ENCODE results near the gene IDI1. TPM values are rescaled to one million over a fixed set of nuclear protein-coding genes. Genes with fewer than 3 reads are reported as not detected.
"Not testable (repeated sequence)": the region's sequence is repeated elsewhere in the genome, so short reads cannot be mapped to it uniquely, and the experiment has no call there.

IDI1 gene
- total and polyA plus RNA-seq, 2 donors (not counting 1 experiment from before 2014, with no cell fraction given), result 59.8 to 167 TPM

GRCh38 chr10:1040133-1040532 is 8.8 kb downstream of the IDI1 start:
- no peak overlapping the region for H3K9ac ChIP-seq (ENCODE audit: low read length)
- peaks cover 3 to 46% of the 10 kb centered on the region in 2 experiments for H3K36me3 ChIP-seq (replicated peaks in 1 of 2; ENCODE audit: control extremely low read depth in 1 of 2, control insufficient read depth in 1 of 2, extremely low read depth in 1 of 2, insufficient read depth in 2 of 2, low read length in 1 of 2)
- H3K9me3 ChIP-seq (ENCODE audit: control extremely low read depth in 1 of 3, control insufficient read depth in 2 of 3, insufficient read depth in 1 of 3, low read length in 2 of 3), result no peaks in the 10 kb centered on the region
- no peaks in the 10 kb centered on the region for H3K27me3 ChIP-seq (replicated peaks in 1 of 4; ENCODE audit: control extremely low read depth in 1 of 4, control insufficient read depth in 3 of 4, insufficient read depth in 4 of 4, low read length in 3 of 4)
- Mint-ChIP-seq H3K4me1 (peaks cover 49% of the 10 kb centered on the region), H3K9me3 (ENCODE audit: insufficient read depth) (no peaks in the 10 kb centered on the region), H3K27ac (no peak overlapping the region), H3K4me3 (no peak overlapping the region), H3K27me3 (no peaks in the 10 kb centered on the region)
- TF ChIP-seq EZH2 (IDR thresholded peaks at IDR 0.05; ENCODE audit: borderline replicate concordance, insufficient read depth, low read depth, low read length, poor library complexity, severe bottlenecking) (no peak), CTCF (IDR thresholded peaks at IDR 0.05) (no peak)
- intact Hi-C loops (cut with micrococcal nuclease), result loop anchor here (5.0 to 10.0 kb wide), 2 partner anchors 188 to 725 kb away; no protein-coding TSS in a partner anchor
- POLR2A ChIA-PET, result no interaction called here
- no peak overlapping the region for H3K27ac ChIP-seq (ENCODE audit: low read length in 2 of 2)
- H2AFZ ChIP-seq (ENCODE audit: insufficient read depth, low read depth, low read length, poor library complexity, severe bottlenecking), result no peak overlapping the region
- peaks cover 19 to 27% of the 10 kb centered on the region in 2 donors for H3K4me1 ChIP-seq (ENCODE audit: control insufficient read depth in 2 of 2, insufficient read depth in 2 of 2, low read length in 2 of 2)
- peaks cover 9% of the 10 kb centered on the region for H3K79me2 ChIP-seq (ENCODE audit: control insufficient read depth, insufficient read depth, low read length)
- CTCF ChIA-PET, result no interaction called here
- DNase-seq, result no peak
- no peaks in the 10 kb centered on the region for H4K20me1 ChIP-seq (ENCODE audit: control insufficient read depth, insufficient read depth, low read length, poor library complexity, severe bottlenecking)
- no peak overlapping the region for H3K4me2 ChIP-seq (replicated peaks; ENCODE audit: low read depth, low read length, poor library complexity, severe bottlenecking)
- no peak for ATAC-seq (ENCODE audit: low read depth)
- WGBS (ENCODE audit: insufficient coverage), result 80% methylated on average over 1 of the region's 3 CpGs
- no peak overlapping the region for H3K4me3 ChIP-seq (ENCODE audit: control extremely low read depth in 1 of 5, extremely low read depth in 1 of 5, insufficient read depth in 1 of 5, low read depth in 2 of 5, low read length in 4 of 5)

- H3K79me2 ChIP-seq (ENCODE audit: control insufficient read depth, insufficient read depth, low read length); H3K27ac ChIP-seq (ENCODE audit: low read length in 2 of 2); H3K9me3 ChIP-seq (ENCODE audit: control extremely low read depth in 1 of 3, control insufficient read depth in 2 of 3, insufficient read depth in 1 of 3, low read length in 2 of 3); H3K4me3 ChIP-seq (ENCODE audit: control extremely low read depth in 1 of 5, extremely low read depth in 1 of 5, insufficient read depth in 1 of 5, low read depth in 2 of 5, low read length in 4 of 5); H2AFZ ChIP-seq (ENCODE audit: insufficient read depth, low read depth, low read length, poor library complexity, severe bottlenecking); H3K27ac Mint-ChIP-seq; POLR2A ChIA-PET; H3K9me3 Mint-ChIP-seq (ENCODE audit: insufficient read depth); H3K27me3 ChIP-seq (replicated peaks in 1 of 4; ENCODE audit: control extremely low read depth in 1 of 4, control insufficient read depth in 3 of 4, insufficient read depth in 4 of 4, low read length in 3 of 4); H3K27me3 Mint-ChIP-seq; H3K9ac ChIP-seq (ENCODE audit: low read length); H3K4me2 ChIP-seq (replicated peaks; ENCODE audit: low read depth, low read length, poor library complexity, severe bottlenecking); H4K20me1 ChIP-seq (ENCODE audit: control insufficient read depth, insufficient read depth, low read length, poor library complexity, severe bottlenecking); CTCF ChIA-PET; ATAC-seq (ENCODE audit: low read depth); H3K4me3 Mint-ChIP-seq; intact Hi-C loops (cut with micrococcal nuclease); DNase-seq: not testable (repeated sequence)
- 95% methylated on average over 3 of the region's 20 CpGs for WGBS (ENCODE audit: insufficient coverage)
- H3K4me1 Mint-ChIP-seq, result peaks cover 35% of the 10 kb centered on the region
- Histone ChIP-seq H3K36me3 (replicated peaks in 1 of 2; ENCODE audit: control extremely low read depth in 1 of 2, control insufficient read depth in 1 of 2, extremely low read depth in 1 of 2, insufficient read depth in 2 of 2, low read length in 1 of 2) (peaks cover 3 to 46% of the 10 kb centered on the region in 2 experiments), H3K4me1 (ENCODE audit: control insufficient read depth in 2 of 2, insufficient read depth in 2 of 2, low read length in 2 of 2) (peaks cover 6 to 14% of the 10 kb centered on the region in 2 donors)
These were observed 10.2 kb downstream of the IDI1 start for GRCh38 chr10:1038769-1039168.
